Lower leg skin (tissue), 3 donors: ENCODE data around the gene MTTP.

Experiments
- CTCF ChIP-seq, 3 donors: fragments of 450-650 bp; IDR thresholded peaks; one replicate each; pipeline ENCODE4 v1.5.1; 2016; ENCODE audit warnings: antibody characterized with exemption in 3 of 3, mild to moderate bottlenecking in 3 of 3, moderate library complexity in 2 of 3
- POLR2A ChIP-seq, 2 donors: fragments of 450-650 bp; IDR thresholded peaks; one replicate each; pipeline ENCODE4 v1.6.1; 2016 to 2017; ENCODE audit warnings: antibody characterized with exemption in 2 of 2, mild to moderate bottlenecking in 1 of 2, moderate library complexity in 1 of 2

- TF ChIP-seq CTCF (IDR thresholded peaks at IDR 0.05), result no peak
- no peak for TF ChIP-seq POLR2A (IDR thresholded peaks at IDR 0.05)
Measured at GRCh38 chr4:99635601-99636000, 61.0 kb downstream of the MTTP start.
